Activated CD4-positive, alpha-beta T cell treated with anti-CD3 and anti-CD28 coated beads, Interleukin-10, Interleukin-2, amounts not matched to agents 100 ng/mL and 50 ng/mL, durations not matched to agents 16 hours and 8 hours (primary cell): ENCODE data around the gene B4GALT5.
A peak's percentile ranks its signal among the peaks of the same experiment; 100 is the strongest.
"Not testable (repeated sequence)": the region's sequence is repeated elsewhere in the genome, so short reads cannot be mapped to it uniquely, and the experiment has no call there.

Experiments used
- DNase-seq: peaks from one replicate; pipeline ENCODE4 v3.0.0-alpha.2; 2020

Gene B4GALT5

DNA sequence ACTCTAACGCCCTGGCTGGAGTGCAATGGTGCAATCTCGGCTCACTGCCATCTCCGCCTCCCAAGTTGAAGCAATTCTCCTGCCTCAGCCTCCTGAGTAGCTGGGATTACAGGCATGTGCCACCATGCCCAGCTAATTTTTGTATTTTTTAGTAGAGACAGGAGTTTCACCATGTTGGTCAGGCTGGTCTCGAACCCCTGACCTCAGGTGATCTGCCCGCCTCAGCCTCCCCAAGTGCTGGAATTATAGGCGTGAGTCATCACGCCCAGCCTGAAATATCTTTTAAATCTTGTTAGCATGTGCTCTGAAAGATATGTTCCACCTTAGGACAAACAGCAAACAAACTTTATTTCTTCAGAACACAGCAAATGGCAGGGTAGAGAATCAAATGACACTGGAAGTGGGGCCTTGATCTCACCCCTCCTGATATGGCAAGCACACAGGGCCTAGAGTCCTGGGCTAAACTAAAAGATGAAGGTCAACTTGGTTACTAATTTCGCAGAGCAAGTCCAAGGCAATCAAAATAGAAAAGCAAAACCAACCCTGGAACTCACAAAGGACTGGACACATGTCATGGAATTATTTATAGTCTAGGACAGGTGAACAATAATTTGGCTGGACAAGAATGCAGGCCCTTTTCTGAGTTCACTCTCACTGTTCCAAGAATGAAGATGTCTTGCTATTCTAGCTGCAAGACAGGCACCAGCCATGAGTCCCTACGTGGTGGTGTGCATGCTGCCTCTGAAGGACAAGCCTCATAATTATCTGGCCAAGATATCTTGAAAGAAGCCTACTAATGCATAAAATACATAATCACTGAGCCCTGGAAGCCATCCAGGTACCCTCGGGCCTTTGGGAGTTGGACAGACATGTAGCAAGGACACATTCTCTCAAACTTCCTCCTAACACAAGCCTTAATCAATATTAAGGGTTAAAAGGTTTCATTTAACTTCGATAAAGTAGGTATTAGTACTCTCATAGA lies 35.6 kb downstream of the B4GALT5 start:
- DNase-seq, result no peak

DNA sequence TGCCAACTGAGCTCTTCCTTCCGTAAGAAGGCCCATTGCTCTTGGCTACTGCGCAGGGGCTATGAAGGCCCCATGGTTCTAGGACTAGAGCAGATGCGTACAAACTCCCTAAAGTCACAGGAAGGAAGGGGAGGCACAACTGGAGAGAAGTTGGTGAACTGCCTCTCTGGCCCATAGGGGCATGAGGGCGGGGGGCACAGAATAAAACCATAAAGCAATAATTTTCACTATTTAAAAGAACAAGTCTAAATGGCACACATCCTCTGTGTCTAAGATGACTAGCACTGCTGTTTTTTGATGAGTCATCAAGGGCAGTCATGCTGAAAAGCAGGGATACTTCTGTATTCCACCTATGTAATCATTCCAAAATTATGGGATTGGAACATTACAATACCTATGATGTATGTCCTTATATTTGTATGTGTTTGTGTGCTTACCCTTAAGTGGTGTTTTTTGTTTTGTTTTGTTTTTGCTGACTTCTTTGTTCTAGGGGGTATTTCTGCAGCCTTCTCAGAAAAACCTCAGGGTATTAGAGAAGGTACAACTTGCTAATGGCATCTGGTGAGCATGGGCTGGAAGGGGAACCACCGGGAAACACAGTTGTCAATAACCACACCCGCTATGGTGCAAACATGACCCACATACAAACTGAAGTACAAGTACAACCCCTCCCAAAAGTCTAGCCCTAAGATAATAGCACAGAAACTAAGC lies 36.9 kb downstream of the B4GALT5 start:
- peak; percentile 88 for DNase-seq

- DNase-seq, result peak; percentile 76
Observed at GRCh38 chr20:49675368-49676151, 38.1 kb downstream of the B4GALT5 start.

DNA sequence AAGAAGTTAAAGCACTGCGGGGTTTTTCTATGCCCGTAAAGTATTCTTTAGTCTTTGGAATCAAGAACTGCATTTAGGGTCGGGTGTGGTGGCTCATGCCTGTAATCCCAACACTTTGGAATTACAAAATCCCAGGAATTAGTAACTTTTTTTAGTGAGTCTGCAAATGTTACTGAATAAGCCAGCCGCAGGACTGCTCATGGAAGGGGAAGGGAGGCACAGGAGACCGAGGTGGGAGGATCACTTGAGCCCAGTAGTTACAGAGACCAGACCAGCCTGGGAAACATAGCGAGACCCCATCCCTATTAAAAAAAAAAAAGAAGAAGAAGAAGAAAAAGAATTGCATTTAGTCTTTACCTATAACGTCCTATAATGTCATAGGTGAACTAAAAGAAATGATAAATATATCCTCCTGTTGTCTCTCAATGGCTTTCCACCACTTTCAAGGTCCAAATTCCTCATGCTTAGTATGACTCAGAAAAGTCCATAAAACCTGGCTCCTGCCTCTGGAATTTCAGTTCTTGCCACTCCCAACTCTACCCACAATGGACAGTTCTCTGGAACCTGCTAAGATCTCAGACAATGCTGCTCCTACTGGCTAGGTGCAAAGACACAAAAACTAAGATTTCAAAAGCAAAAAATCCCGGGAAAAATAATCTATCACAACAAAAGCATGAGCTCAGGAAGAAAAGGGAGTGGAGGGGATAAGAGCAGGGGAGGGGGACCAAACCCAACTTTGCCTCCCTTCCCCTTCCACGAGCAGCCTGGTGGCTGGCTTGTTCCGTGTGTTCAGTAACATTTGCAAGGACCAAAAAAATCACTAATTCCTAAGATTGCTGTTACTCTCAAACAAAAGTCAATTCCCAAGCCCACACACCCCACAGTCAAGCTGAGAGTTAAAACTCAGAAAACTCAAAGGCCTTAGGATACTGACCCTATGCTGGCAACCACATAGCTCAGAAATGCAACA lies 39.0 kb downstream of the B4GALT5 start:
- no peak for DNase-seq

DNA sequence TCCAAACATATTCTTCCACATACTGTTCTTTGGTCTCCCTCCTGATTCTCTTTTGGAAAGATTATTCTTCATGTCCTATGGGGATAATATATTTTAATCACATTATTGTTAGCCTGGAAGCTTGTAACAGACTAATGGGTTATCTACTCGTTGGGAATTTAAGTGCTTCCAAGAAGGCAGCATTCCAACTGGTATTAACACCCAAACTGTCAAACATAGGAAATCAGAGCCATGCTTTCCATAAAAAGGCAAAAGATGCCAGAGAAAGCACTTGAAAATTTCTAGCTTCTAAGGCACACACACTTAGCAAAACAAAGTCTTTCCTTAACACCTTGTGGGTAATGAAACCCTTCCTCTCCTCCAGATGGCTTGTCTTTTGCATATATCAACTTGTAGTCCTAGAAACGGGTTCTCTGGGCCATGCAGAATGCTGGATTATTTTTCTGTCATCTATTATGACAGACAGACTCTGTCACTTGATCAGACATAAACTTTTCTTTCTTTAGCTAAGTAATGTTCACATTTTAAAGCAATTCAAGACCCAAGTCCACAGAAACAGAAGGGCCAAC lies 41.5 kb downstream of the B4GALT5 start:
- no peak for DNase-seq

- DNase-seq, result no peak
Observed at GRCh38 chr20:49671433-49671832, 42.2 kb downstream of the B4GALT5 start.

GRCh38 chr20:49669601-49670189 lies 44.0 kb downstream of the B4GALT5 start:
- DNase-seq, result peak; percentile 86

- DNase-seq, result not testable (repeated sequence)
Observed at GRCh38 chr20:49668878-49669195, 44.8 kb downstream of the B4GALT5 start.

DNA sequence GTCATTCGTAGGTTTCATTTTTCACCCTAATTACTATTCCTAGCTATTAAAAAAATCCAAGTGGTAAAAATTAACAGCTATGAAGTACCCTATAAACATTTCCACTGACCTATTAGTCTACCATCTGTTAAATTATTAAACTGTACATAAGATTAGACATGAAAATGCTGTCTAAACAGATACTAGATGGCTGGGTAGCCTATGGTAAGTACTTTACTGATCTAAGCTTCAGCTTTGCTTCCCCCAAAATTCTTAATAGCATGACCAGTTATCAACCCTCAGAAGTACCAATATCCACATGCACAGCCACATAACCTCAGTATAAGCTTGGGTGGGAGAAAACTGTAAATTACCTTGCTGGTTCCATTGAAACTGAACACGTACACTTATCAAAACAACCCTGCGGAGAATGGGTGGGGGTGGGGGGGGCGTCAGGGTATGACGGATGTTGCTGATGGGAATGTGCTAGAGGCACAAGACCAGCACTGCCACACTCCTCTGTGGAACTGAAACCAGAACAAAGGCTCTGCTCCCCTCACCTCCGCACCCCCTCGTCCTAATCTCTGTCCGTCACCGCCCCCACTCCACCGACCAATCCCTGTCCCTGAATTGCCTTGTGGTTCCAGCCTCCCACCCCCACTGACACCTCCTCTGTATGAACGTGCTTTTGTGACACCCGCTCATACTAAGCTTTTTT lies 45.3 kb downstream of the B4GALT5 start:
- peak; percentile 82 for DNase-seq

DNA sequence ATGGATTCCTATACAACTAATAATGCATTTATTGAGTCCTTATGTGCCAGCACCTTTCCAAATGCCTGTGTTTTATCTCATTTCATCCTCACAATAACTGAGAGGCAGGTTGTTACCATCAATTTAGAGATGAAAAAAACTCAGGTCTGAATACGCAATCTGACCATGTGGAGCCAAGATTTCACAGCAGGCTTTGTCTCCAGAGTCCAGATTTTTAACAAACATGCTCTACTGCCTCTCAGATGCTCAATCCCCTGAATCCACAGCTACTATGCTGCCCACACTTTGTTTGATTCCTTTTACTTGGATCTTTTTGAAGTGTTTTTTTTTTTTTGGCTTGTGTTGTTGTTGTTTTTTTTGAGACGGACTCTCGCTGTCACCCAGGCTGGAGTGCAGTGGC lies 46.8 kb downstream of the B4GALT5 start:
- no peak for DNase-seq

GRCh38 chr20:49665796-49666195 lies 47.9 kb downstream of the B4GALT5 start:
- DNase-seq, result no peak

DNA sequence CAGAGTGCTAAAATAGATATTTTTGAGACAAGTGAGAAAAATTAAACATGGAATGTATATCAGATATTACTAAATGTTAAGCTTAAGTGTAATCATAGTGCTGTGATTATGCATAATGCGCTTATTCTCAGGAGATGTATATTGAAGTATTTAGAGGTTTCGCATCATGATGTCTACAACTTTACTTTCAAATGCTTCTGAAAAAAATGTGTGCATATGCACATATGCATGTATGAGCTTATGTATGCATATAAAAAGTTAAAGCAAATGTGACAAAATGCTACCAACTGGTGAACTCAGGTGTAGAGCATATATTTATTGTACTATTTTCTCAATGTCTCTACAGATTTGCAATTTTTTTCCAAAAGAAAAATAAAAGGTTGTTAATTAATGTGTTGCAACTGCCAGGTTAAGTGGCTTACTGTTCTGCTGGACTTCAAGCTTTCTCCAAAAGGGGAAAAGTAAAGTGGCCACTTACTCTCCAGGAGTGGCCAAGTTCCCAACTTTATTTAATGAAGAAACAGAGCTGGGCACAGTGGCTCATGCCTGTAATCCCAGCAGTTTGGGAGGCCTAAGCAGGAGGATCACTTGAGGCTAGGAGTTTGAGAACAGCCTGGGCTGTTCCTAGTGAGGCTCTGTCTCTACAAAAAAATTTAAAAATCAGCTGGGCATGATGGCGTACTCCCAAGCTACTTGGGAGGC lies 48.9 kb downstream of the B4GALT5 start:
- no peak for DNase-seq

DNA sequence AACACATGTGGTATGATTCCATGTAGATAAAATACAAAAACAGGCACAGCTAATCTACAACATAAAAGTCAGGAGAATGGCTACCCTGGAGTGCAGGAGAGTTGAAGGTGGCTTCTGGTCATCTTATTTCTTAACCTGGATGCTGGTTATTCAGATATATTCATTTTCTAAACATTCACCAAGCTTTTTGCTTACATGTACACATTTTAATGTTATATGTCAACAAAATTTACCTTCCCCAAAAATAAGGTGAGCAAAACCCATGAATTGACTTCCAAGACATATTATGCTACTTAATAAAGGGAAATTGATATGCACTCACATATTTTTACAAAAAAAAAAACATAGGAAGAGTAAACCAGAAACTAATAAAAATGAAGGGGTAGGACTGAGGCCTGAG lies 50.6 kb downstream of the B4GALT5 start:
- no peak for DNase-seq

DNA sequence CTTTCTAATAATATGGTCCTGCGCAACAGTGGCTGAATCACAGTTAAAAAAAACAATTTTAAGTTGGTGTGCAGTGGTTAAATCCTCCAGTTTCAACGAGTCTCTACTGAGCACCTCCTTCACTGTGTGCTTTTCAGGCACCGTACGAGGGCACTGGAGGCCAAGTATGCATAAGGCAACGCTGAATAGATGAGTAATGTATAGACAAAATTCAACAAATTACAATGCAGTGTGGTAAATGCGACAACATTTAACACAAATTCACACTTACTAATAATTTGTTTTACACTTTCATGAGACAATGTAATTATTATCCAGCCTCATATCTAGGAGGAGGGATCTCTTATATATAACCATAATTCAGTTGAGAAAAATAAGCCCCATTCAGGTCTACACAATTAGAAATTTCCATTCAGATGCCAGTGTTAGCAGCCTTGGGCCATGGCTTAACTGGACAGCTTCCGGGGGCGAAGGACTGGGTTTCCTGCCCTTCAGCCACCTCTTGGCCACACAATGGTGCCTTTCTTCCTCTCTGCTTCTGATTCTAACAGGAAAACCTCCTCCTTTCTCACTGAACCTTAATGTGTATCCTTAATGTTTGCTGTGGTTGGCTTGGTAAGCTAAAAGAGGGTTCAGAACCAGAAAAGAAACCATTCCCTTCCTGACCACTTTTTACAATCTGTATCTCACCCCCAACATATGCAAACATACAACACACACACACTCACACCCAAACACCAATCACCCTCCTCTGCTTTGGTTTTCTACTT lies 51.9 kb downstream of the B4GALT5 start:
- DNase-seq, result peak; percentile 56

DNA sequence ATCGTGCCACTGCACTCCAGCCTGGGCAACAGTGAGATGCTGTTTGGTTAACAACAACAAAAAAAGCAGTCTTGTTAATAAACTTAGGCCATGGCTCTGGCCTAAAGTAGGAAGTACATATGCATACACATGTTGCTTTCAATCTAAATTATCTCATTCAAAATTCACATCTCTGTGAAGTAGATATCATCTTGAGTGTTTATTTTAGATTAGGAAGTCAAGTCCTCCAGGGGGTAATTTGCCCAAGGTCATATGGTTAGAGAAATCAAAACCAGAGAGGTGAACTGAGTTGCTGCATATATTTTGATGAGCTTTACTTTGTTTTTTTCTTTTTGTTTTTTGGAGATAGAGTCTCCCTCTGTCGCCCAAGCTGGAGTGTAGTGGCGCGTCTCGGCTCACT lies 52.8 kb downstream of the B4GALT5 start:
- DNase-seq, result no peak

GRCh38 chr20:49659056-49659455 lies 54.6 kb downstream of the B4GALT5 start:
- no peak for DNase-seq

- no peak for DNase-seq
Observed at GRCh38 chr20:49658508-49658907, 55.2 kb downstream of the B4GALT5 start.

- DNase-seq, result peak; percentile 38
Observed at GRCh38 chr20:49657118-49657901, 56.4 kb downstream of the B4GALT5 start.
